ENCODE measurements around the gene CACNB3.

Gene CACNB3

GRCh38 chr12:48773686-48774085 lies 44.6 kb upstream of the CACNB3 start:
- Histone ChIP-seq H3K27me3 (ENCODE audit: insufficient read depth, low read depth) (no peaks in the 10 kb centered on the region), H4K20me1 (ENCODE audit: insufficient read depth) (no peaks in the 10 kb centered on the region), H3K4me3 (IDR thresholded peaks at IDR 0.05; ENCODE audit: insufficient read depth, low read depth, low read length) (no peak overlapping the region), H3K4me1 (ENCODE audit: low read depth, poor library complexity, severe bottlenecking) (no peaks in the 10 kb centered on the region), H3K79me2 (ENCODE audit: insufficient read depth, low read depth) (no peaks in the 10 kb centered on the region), H2AFZ (ENCODE audit: low read depth) (no peak overlapping the region), H3K4me2 (no peak overlapping the region), H3K36me3 (ENCODE audit: insufficient read depth) (no peaks in the 10 kb centered on the region), H3K27ac (no peak overlapping the region), H3K9ac (no peak overlapping the region)
- TF ChIP-seq, protein P1, sequence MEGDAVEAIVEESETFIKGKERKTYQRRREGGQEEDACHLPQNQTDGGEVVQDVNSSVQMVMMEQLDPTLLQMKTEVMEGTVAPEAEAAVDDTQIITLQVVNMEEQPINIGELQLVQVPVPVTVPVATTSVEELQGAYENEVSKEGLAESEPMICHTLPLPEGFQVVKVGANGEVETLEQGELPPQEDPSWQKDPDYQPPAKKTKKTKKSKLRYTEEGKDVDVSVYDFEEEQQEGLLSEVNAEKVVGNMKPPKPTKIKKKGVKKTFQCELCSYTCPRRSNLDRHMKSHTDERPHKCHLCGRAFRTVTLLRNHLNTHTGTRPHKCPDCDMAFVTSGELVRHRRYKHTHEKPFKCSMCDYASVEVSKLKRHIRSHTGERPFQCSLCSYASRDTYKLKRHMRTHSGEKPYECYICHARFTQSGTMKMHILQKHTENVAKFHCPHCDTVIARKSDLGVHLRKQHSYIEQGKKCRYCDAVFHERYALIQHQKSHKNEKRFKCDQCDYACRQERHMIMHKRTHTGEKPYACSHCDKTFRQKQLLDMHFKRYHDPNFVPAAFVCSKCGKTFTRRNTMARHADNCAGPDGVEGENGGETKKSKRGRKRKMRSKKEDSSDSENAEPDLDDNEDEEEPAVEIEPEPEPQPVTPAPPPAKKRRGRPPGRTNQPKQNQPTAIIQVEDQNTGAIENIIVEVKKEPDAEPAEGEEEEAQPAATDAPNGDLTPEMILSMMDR (conservative IDR thresholded peaks at IDR 0.05; ENCODE audit: low read depth, low read length) = no peak

DNA sequence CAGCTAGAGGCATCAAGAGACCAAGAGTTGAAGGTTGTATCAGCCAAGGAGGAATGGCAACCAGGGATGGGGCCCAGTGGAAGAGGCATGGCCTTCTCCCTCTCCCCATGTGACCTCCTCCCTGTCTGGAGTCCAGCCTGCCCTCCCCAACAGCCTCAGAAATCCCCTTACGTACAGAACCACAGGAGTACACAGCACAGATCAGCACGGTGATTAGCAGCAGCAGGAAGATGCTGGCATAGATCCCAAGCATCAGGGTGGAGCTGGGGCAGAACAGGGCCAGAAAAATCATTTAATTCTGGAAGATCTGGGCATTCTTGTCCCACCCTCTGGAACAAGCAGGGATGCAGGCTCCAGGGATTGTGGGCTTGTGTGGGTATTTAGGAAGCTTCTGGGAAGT lies 43.8 kb upstream of the CACNB3 start:
- no peaks in the 10 kb centered on the region for H3K36me3 ChIP-seq (ENCODE audit: insufficient read depth)
- H3K27me3 ChIP-seq (ENCODE audit: insufficient read depth, low read depth) = no peaks in the 10 kb centered on the region

DNA sequence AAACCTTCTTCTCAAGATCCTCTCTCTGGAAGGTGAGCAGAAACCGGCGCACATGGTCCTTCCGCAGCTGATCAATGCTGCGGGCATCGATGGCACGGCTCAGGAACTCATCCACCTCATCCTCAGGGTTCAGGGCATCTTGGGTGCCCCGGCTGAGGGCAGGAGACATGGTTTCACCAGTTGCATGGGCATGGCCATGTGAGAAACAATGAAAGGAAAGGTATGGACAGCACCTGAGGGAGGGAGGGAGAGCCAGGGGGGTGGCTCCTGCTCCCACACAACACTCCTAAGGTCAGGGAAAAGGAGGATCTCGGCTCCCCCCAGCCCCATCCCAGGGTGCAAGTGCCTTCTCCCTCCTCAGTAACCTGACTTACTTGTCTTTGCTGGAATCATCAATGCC lies 43.0 kb upstream of the CACNB3 start:
- Histone ChIP-seq H2AFZ (ENCODE audit: low read depth) (no peak overlapping the region), H3K36me3 (ENCODE audit: insufficient read depth) (no peaks in the 10 kb centered on the region), H3K9ac (no peak overlapping the region), H3K4me3 (IDR thresholded peaks at IDR 0.05; ENCODE audit: insufficient read depth, low read depth, low read length) (no peak overlapping the region), H3K79me2 (ENCODE audit: insufficient read depth, low read depth) (no peaks in the 10 kb centered on the region), H3K4me1 (ENCODE audit: low read depth, poor library complexity, severe bottlenecking) (no peaks in the 10 kb centered on the region), H3K27me3 (ENCODE audit: insufficient read depth, low read depth) (no peaks in the 10 kb centered on the region), H4K20me1 (ENCODE audit: insufficient read depth) (no peaks in the 10 kb centered on the region), H3K4me2 (no peak overlapping the region), H3K27ac (no peak overlapping the region)
- TF ChIP-seq, protein P1 (conservative IDR thresholded peaks at IDR 0.05; ENCODE audit: low read depth, low read length) = no peak

More for the DNA sequence above, 43.8 kb upstream of the CACNB3 start:
- H3K27ac ChIP-seq = no peak overlapping the region
- no peak overlapping the region for H2AFZ ChIP-seq (ENCODE audit: low read depth)
- no peaks in the 10 kb centered on the region for H3K79me2 ChIP-seq (ENCODE audit: insufficient read depth, low read depth)
- no peaks in the 10 kb centered on the region for H3K4me1 ChIP-seq (ENCODE audit: low read depth, poor library complexity, severe bottlenecking)
- H3K4me2 ChIP-seq = no peak overlapping the region
- no peak overlapping the region for H3K9ac ChIP-seq
- no peak overlapping the region for H3K4me3 ChIP-seq (IDR thresholded peaks at IDR 0.05; ENCODE audit: insufficient read depth, low read depth, low read length)
- TF ChIP-seq, protein P1 (conservative IDR thresholded peaks at IDR 0.05; ENCODE audit: low read depth, low read length) = no peak
- H4K20me1 ChIP-seq (ENCODE audit: insufficient read depth) = no peaks in the 10 kb centered on the region

- Histone ChIP-seq H3K27me3 (ENCODE audit: insufficient read depth, low read depth) (no peaks in the 10 kb centered on the region), H2AFZ (ENCODE audit: low read depth) (no peak overlapping the region), H3K4me1 (ENCODE audit: low read depth, poor library complexity, severe bottlenecking) (no peaks in the 10 kb centered on the region), H3K9ac (no peak overlapping the region), H3K27ac (no peak overlapping the region), H3K36me3 (ENCODE audit: insufficient read depth) (no peaks in the 10 kb centered on the region), H4K20me1 (ENCODE audit: insufficient read depth) (no peaks in the 10 kb centered on the region), H3K4me2 (no peak overlapping the region), H3K79me2 (ENCODE audit: insufficient read depth, low read depth) (no peaks in the 10 kb centered on the region), H3K4me3 (IDR thresholded peaks at IDR 0.05; ENCODE audit: insufficient read depth, low read depth, low read length) (no peak overlapping the region)
- TF ChIP-seq, protein P1 (conservative IDR thresholded peaks at IDR 0.05; ENCODE audit: low read depth, low read length) = no peak
Measured at GRCh38 chr12:48775991-48776649, 42.2 kb upstream of the CACNB3 start.
